ENCODE data around the gene MAP10.

DNA sequence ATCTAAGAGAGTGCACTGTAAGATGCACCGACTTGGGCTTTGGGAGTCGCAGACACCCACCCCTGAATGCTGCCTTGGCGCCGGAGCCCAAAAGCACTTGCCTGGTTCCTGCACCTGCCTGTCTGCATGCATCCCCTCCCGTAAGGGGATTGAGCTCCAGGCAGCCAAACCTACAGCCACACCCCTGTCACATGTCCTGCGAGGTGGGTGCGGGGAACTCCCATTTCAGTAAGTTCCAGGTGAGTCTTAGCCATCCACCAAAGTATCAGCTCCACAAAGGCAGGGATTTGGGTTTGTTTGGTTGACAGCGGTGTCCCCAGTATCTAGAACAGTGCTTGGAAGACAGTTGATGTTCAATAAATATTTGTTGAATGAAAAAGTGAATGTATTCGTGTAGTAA is 31.5 kb upstream of the MAP10 start:
- TF ChIP-seq CTCF (IDR thresholded peaks at IDR 0.05) (no peak), POLR2A (IDR thresholded peaks at IDR 0.05) (no peak), POLR2AphosphoS5 (IDR thresholded peaks at IDR 0.05; ENCODE audit: insufficient read depth in 1 of 2, low read depth in 1 of 2) (no peak)

Measured in vagina (tissue), 2 donors.